ENCODE results near the gene SAMD3. TPM values are rescaled to one million over a fixed set of nuclear protein-coding genes. Genes with fewer than 3 reads are reported as not detected.
A peak's percentile ranks its signal among the peaks of the same experiment; 100 is the strongest.

Gene SAMD3
- total RNA-seq, 2 donors from 2014 or later: 41.3 to 44.8 TPM

DNA sequence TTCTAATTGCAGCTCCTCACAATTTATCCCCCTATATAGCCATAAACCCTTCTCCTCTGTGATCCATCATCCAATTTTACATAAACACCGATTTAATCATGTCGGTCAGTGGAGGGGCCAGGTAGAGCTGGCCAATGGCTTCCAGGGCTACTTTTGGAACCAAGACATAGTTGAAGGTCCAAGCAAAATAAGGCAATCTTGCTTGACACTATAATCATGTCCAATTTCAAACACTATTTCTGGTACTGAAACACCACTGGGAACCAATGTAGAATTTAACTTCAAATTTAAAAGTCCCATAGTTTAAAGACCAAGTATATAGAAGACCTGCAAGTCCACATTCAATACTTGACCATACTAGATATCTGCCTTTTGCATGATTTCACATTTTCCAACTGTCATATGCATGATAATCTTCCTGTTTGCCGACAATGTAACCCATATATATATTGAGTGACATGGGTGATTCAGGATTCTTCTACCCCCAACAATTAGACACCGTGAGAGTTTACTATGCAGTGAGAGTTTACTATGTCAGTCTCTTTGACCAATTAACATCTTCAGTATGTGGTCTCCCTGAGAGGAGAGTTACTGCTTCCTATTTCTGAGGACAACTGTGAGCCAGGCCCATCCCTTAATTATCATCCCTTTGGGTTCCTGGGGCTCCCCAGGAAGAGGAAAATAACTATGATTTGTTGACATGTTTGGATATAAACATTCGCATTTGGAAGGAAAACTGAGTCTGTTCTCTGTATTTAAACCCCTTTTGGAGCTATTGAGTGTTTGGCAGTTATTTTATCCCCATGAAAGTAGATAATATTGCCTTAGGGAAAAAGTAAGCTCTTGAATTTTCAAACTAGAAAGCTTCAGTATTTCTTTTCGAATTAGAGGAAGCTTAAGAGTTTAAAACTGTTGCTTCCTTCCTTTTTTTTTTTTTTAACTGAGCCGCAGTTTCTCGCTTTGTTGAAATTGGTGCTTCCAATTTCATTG lies 31.8 kb downstream of the SAMD3 start:
- Mint-ChIP-seq H3K4me3 (no peak overlapping the region), H3K9me3 (peaks cover 81% of the 10 kb centered on the region), H3K36me3 (ENCODE audit: low read depth) (peaks cover 93% of the 10 kb centered on the region), H3K27me3 (ENCODE audit: insufficient read depth) (no peaks in the 10 kb centered on the region), H3K27ac (no peak overlapping the region), H3K4me1 (no peaks in the 10 kb centered on the region)
- Histone ChIP-seq H3K27ac (ENCODE audit: low read depth, low read length) (no peak overlapping the region), H3K4me1 (ENCODE audit: control insufficient read depth, insufficient read depth, low read length) (no peaks in the 10 kb centered on the region), H3K36me3 (ENCODE audit: control insufficient read depth, insufficient read depth, low read length) (peaks cover 10% of the 10 kb centered on the region), H3K9ac (ENCODE audit: extremely low read depth, low read length, poor library complexity, severe bottlenecking) (no peak overlapping the region), H3K4me3 (ENCODE audit: low read length) (peak overlapping the region; percentile 60), H3K27me3 (ENCODE audit: control insufficient read depth, insufficient read depth, low read length, poor library complexity, severe bottlenecking) (no peaks in the 10 kb centered on the region), H3K9me3 (ENCODE audit: control insufficient read depth, low read length) (peaks cover 30% of the 10 kb centered on the region)
- TF ChIP-seq, protein P1, sequence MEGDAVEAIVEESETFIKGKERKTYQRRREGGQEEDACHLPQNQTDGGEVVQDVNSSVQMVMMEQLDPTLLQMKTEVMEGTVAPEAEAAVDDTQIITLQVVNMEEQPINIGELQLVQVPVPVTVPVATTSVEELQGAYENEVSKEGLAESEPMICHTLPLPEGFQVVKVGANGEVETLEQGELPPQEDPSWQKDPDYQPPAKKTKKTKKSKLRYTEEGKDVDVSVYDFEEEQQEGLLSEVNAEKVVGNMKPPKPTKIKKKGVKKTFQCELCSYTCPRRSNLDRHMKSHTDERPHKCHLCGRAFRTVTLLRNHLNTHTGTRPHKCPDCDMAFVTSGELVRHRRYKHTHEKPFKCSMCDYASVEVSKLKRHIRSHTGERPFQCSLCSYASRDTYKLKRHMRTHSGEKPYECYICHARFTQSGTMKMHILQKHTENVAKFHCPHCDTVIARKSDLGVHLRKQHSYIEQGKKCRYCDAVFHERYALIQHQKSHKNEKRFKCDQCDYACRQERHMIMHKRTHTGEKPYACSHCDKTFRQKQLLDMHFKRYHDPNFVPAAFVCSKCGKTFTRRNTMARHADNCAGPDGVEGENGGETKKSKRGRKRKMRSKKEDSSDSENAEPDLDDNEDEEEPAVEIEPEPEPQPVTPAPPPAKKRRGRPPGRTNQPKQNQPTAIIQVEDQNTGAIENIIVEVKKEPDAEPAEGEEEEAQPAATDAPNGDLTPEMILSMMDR (conservative IDR thresholded peaks at IDR 0.05): no peak
- WGBS, 2 experiments (ENCODE audit: insufficient coverage in 1 of 2, insufficient read length in 1 of 2): 83 to 90% methylated on average over 4 to 7 of the region's 8 CpGs
- DNase-seq: no peak

DNA sequence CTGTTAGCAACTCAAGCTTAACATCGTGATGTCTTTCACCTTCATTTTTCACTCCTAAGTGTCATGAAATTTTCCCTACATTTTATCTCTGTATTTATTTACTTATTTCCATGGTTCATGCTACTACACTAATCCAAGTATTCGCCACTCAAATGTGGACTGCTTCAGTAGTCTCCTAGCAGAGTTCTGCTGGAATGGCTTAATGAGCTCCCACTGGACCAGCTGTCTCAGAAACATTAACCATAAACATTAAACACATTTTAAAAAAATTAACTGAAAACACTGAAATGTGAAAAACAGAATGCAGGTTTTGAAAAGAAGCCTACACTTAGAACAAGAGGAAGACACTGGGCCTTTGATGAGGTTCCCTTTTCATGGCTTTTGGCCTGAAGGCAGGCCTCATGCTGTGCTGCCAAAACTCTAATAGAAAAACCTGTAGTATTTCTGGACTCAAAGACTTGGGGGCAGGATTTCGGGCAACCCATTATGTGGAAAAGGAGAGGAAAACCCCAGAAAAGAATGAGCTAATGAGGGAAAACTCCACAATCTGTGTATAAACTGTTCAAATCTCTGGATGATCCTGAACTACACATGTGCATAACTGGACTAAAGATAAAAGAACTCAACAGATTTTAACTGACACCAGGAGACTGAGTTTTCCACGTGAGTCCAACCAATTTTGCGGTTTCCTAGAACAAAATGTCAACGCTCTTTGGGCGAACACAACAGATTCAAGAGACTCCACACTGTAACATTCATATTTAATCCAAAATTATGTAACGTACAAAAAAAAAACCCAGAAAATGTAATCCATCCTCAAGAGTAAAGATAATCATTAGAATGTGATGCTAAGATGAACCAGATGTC lies 33.0 kb downstream of the SAMD3 start:
- peaks cover 10% of the 10 kb centered on the region for H3K36me3 ChIP-seq (ENCODE audit: control insufficient read depth, insufficient read depth, low read length)
- no peaks in the 10 kb centered on the region for H3K27me3 ChIP-seq (ENCODE audit: control insufficient read depth, insufficient read depth, low read length, poor library complexity, severe bottlenecking)
- 92 to 95% methylated on average over 5 to 8 of the region's 8 CpGs for WGBS, 2 experiments (ENCODE audit: insufficient coverage in 1 of 2, insufficient read length in 1 of 2)
- peaks cover 30% of the 10 kb centered on the region for H3K9me3 ChIP-seq (ENCODE audit: control insufficient read depth, low read length)
- Mint-ChIP-seq H3K27me3 (ENCODE audit: insufficient read depth) (no peaks in the 10 kb centered on the region), H3K4me3 (no peak overlapping the region), H3K9me3 (peaks cover 69% of the 10 kb centered on the region), H3K36me3 (ENCODE audit: low read depth) (peaks cover 87% of the 10 kb centered on the region), H3K27ac (no peak overlapping the region), H3K4me1 (no peaks in the 10 kb centered on the region)
- H3K4me3 ChIP-seq (ENCODE audit: low read length): no peak overlapping the region
- DNase-seq: no peak
- TF ChIP-seq, protein P1 (conservative IDR thresholded peaks at IDR 0.05): no peak
- H3K27ac ChIP-seq (ENCODE audit: low read depth, low read length): no peak overlapping the region
- no peaks in the 10 kb centered on the region for H3K4me1 ChIP-seq (ENCODE audit: control insufficient read depth, insufficient read depth, low read length)
- no peak overlapping the region for H3K9ac ChIP-seq (ENCODE audit: extremely low read depth, low read length, poor library complexity, severe bottlenecking)

DNA sequence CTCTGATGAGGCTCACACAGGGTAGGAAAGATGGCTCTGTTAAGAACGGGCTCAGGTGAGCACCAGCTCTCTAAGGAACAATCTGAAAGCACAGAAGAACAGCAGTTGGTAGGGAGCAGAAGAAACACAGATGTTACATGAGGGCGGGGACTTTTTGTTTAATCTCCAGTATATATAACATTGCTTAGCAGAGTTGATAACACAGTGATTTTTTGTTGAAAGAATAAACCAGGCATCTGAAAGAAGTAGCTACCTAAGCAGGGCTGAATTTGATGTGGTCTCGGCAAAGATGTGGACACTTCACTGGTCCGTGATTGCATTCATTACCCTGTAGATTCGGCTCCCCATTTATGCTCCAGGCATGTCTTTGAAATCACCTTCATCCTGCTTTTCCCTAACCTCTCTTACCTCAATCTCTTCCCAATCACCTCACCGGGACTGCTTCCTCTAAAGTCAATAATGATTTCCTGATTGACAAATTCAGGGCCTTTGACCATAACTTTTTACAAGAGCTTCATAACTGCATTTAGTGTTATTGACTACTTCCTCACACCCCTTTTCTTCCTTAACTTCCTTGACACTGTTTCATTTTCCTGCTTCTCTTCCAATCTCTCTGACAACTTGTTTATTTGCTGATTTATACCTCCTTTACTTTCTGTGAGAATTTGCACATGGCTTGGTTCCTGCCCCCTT lies 34.4 kb downstream of the SAMD3 start:
- H3K4me3 Mint-ChIP-seq: no peak overlapping the region
- H3K27me3 Mint-ChIP-seq (ENCODE audit: insufficient read depth): no peaks in the 10 kb centered on the region
- no peak overlapping the region for H3K4me3 ChIP-seq (ENCODE audit: low read length)
- no peaks in the 10 kb centered on the region for H3K4me1 ChIP-seq (ENCODE audit: control insufficient read depth, insufficient read depth, low read length)
- H3K9me3 Mint-ChIP-seq: peaks cover 55% of the 10 kb centered on the region
- H3K27ac Mint-ChIP-seq: no peak overlapping the region
- peaks cover 87% of the 10 kb centered on the region for H3K36me3 Mint-ChIP-seq (ENCODE audit: low read depth)
- H3K4me1 Mint-ChIP-seq: no peaks in the 10 kb centered on the region
- WGBS, 2 experiments (ENCODE audit: insufficient coverage in 1 of 2, insufficient read length in 1 of 2): 92 to 97% methylated on average over 6 of the region's 6 CpGs
- H3K27me3 ChIP-seq (ENCODE audit: control insufficient read depth, insufficient read depth, low read length, poor library complexity, severe bottlenecking): no peaks in the 10 kb centered on the region
- no peak overlapping the region for H3K27ac ChIP-seq (ENCODE audit: low read depth, low read length)
- DNase-seq: no peak
- peaks cover 30% of the 10 kb centered on the region for H3K9me3 ChIP-seq (ENCODE audit: control insufficient read depth, low read length)
- no peak overlapping the region for H3K9ac ChIP-seq (ENCODE audit: extremely low read depth, low read length, poor library complexity, severe bottlenecking)
- H3K36me3 ChIP-seq (ENCODE audit: control insufficient read depth, insufficient read depth, low read length): peaks cover 10% of the 10 kb centered on the region
- TF ChIP-seq, protein P1 (conservative IDR thresholded peaks at IDR 0.05): no peak

Data from endodermal cell (in vitro differentiated cells).